IMR-90 (cell line): ENCODE data around the gene STXBP6. TPM values are rescaled to one million over a fixed set of nuclear protein-coding genes. Genes with fewer than 3 reads are reported as not detected.

ENCODE experiments used
- ATAC-seq: fragments of 200-7000 bp; cut with Tn5 transposase; 2 replicates; pipeline ENCODE4 v1.9.1; 2020; ENCODE audit warnings: low read depth, mild to moderate bottlenecking, moderate library complexity
- BruUV-seq: library from RNA; stranded (reverse); fragments of 400-500 nt; replicated peaks from 2 replicates; lab custom pipeline; 2021; lab: Mats Ljungman, UMichigan
- CTCF ChIA-PET: fragments of 300-600 bp; formaldehyde crosslinking; extraction: SDS; loops from one replicate; lab custom pipeline; 2021; ENCODE audit warnings: antibody characterized with exemption; lab: Yijun Ruan, JAX
- POLR2A ChIA-PET: fragments of 300-600 bp; sonication (Branson Sonifier 250); formaldehyde crosslinking; loops from one replicate; lab custom pipeline; 2022; ENCODE audit warnings: antibody characterized with exemption; ENCODE audit not compliant: unreplicated experiment; lab: Charles Lee
- DNase-seq: peaks from one replicate; pipeline ENCODE4 v3.0.0; 2013
- H2AFZ ChIP-seq: replicated peaks from 2 replicates; pipeline ENCODE3; 2013; ENCODE audit warnings: low read length, mild to moderate bottlenecking; ENCODE audit not compliant: poor library complexity
- H2AK5ac ChIP-seq: 2 replicates; pipeline ENCODE4 v1.6.1; 2013; ENCODE audit warnings: low read depth, low read length, inconsistent platforms
- H2AK9ac ChIP-seq: replicated peaks from 2 replicates; pipeline ENCODE3; 2013; ENCODE audit warnings: mild to moderate bottlenecking, low read depth, low read length, moderate library complexity; ENCODE audit not compliant: poor library complexity
- H2BK120ac ChIP-seq: 2 replicates; pipeline ENCODE4 v1.6.1; 2013; ENCODE audit warnings: low read depth, low read length, inconsistent platforms
- H2BK15ac ChIP-seq: 3 replicates; pipeline ENCODE4 v1.6.1; 2013; ENCODE audit warnings: low read depth, low read length, inconsistent platforms
- H2BK20ac ChIP-seq: 2 replicates; pipeline ENCODE4 v1.6.1; 2013; ENCODE audit warnings: low read depth, mild to moderate bottlenecking, inconsistent platforms, low read length, moderate library complexity
- H2BK5ac ChIP-seq: 2 replicates; pipeline ENCODE4 v1.6.1; 2013; ENCODE audit warnings: mild to moderate bottlenecking, low read depth, low read length, inconsistent platforms; ENCODE audit not compliant: poor library complexity, severe bottlenecking
- H3K14ac ChIP-seq: replicated peaks from 2 replicates; pipeline ENCODE4 v1.6.1; 2013; ENCODE audit warnings: low read depth, low read length, inconsistent platforms
- H3K18ac ChIP-seq: 2 replicates; pipeline ENCODE4 v1.6.1; 2013; ENCODE audit warnings: low read depth, low read length, control low read depth
- H3K23ac ChIP-seq: 2 replicates; pipeline ENCODE4 v1.6.1; 2013; ENCODE audit warnings: low read depth, low read length, inconsistent platforms
- H3K27ac ChIP-seq: 2 replicates; pipeline ENCODE4 v1.5.1; 2013; ENCODE audit warnings: mild to moderate bottlenecking, control low read depth, low read length; ENCODE audit not compliant: insufficient read depth
- H3K27me3 ChIP-seq: 2 replicates; pipeline ENCODE4 v1.6.1; 2013; ENCODE audit warnings: low read length; ENCODE audit not compliant: control insufficient read depth, insufficient read depth
- H3K36me3 ChIP-seq: 2 replicates; pipeline ENCODE4 v1.6.1; 2013; ENCODE audit warnings: low read length, mixed read lengths; ENCODE audit not compliant: control insufficient read depth, insufficient read depth
- H3K4ac ChIP-seq: 2 replicates; pipeline ENCODE4 v1.6.1; 2013; ENCODE audit warnings: low read depth, low read length, inconsistent platforms
- H3K4me1 ChIP-seq: 2 replicates; pipeline ENCODE4 v1.6.1; 2013; ENCODE audit warnings: low read length, mixed read lengths; ENCODE audit not compliant: control insufficient read depth, insufficient read depth
- H3K4me2 ChIP-seq: 2 replicates; pipeline ENCODE4 v1.6.1; 2013; ENCODE audit warnings: low read depth, mild to moderate bottlenecking, control low read depth, low read length, moderate library complexity
- H3K4me3 ChIP-seq: 2 replicates; pipeline ENCODE4 v1.5.1; 2013; ENCODE audit warnings: low read depth, mild to moderate bottlenecking, control low read depth, low read length, moderate library complexity; ENCODE audit not compliant: insufficient read depth
- H3K56ac ChIP-seq: 2 replicates; pipeline ENCODE4 v1.6.1; 2013; ENCODE audit warnings: low read length, inconsistent platforms; ENCODE audit not compliant: insufficient read depth; ENCODE audit errors: extremely low read depth
- H3K79me1 ChIP-seq, 2 experiments: 2 replicates each; pipeline ENCODE4 v1.6.1; 2013; ENCODE audit warnings: low read length in 2 of 2, inconsistent platforms in 1 of 2, low read depth in 1 of 2
- H3K9ac ChIP-seq: 2 replicates; pipeline ENCODE4 v1.6.1; 2013; ENCODE audit warnings: low read depth, low read length, control low read depth
- H3K9me1 ChIP-seq: 2 replicates; pipeline ENCODE4 v1.6.1; 2013; ENCODE audit warnings: low read length, inconsistent platforms; ENCODE audit not compliant: insufficient read depth
- H3K9me3 ChIP-seq: 2 replicates; pipeline ENCODE4 v1.6.1; 2013; ENCODE audit warnings: low read length; ENCODE audit not compliant: control insufficient read depth, insufficient read depth
- H4K20me1 ChIP-seq: 2 replicates; pipeline ENCODE4 v1.6.1; 2013; ENCODE audit warnings: low read length, inconsistent platforms; ENCODE audit not compliant: insufficient read depth
- H4K5ac ChIP-seq: 2 replicates; pipeline ENCODE4 v1.6.1; 2013; ENCODE audit warnings: mild to moderate bottlenecking, low read depth, low read length, control low read depth
- H4K8ac ChIP-seq, 2 experiments: 2 replicates each; pipeline ENCODE4 v1.6.1; 2013; ENCODE audit warnings: low read depth in 2 of 2, low read length in 2 of 2, control low read depth in 1 of 2, inconsistent platforms in 1 of 2
- H4K91ac ChIP-seq: 2 replicates; pipeline ENCODE4 v1.6.1; 2013; ENCODE audit warnings: low read depth, low read length, inconsistent platforms; ENCODE audit not compliant: insufficient read depth
- BHLHE40 ChIP-seq: fragments of 150-350 bp; IDR thresholded peaks from 2 replicates; pipeline ENCODE4 v1.6.1; 2016; ENCODE audit warnings: mild to moderate bottlenecking, low read depth, low read length
- NFE2L2 ChIP-seq: fragments of 150-350 bp; IDR thresholded peaks from 2 replicates; pipeline ENCODE4 v1.6.1; 2016; ENCODE audit warnings: low read depth, mild to moderate bottlenecking, low read length
- POLR2A ChIP-seq: IDR thresholded peaks from 2 replicates; pipeline ENCODE4 v1.6.1; 2012; ENCODE audit warnings: mild to moderate bottlenecking, low read depth, low read length
- WGBS, 2 experiments: methylation state at CpG; one replicate each; pipeline versions ENCODE4 v1.1.5 to v1.1.7; 2013; ENCODE audit warnings: missing lambda C conversion rate in 2 of 2; ENCODE audit not compliant: insufficient read length in 1 of 2; ENCODE audit errors: extremely low coverage in 2 of 2; 5-methylcytosine and 5-hydroxymethylcytosine counted together
- dilution Hi-C: fragments of 300-500 bp; cut with HindIII; formaldehyde crosslinking; loops from one replicate; pipeline ENCODE4 v1.14.3; 2018; ENCODE audit warnings: low sequenced_read_pairs; ENCODE audit not compliant: unreplicated experiment
- in situ Hi-C: fragments of 300-500 bp; cut with MboI; formaldehyde crosslinking; loops from 3 replicates; pipeline ENCODE4 v1.14.3; 2019; ENCODE audit warnings: low sequenced_read_pairs, inconsistent platforms, mixed read lengths
- intact Hi-C: fragments of 100-400 bp; cut with micrococcal nuclease; formaldehyde crosslinking; loops from 2 replicates; pipeline ENCODE4 v1.10.0; 2022
- polyA plus RNA-seq, 3 experiments: library from polyadenylated mRNA; depleted of rRNA; stranded (reverse); fragments of >200 nt; gene quantifications; 2 replicates each; pipeline ENCODE4 v1.2.3, GENCODE V29; 2012; ENCODE audit warnings: low replicate concordance in 1 of 3
- total RNA-seq: library from RNA; depleted of rRNA; stranded (reverse); fragments of >200 nt; gene quantifications from 2 replicates; pipeline ENCODE4 v1.2.3, GENCODE V29; 2012

STXBP6 gene
- total and polyA plus RNA-seq, 2 of the 4 experiments (the other 2 are of a cell fraction): 14.2 to 14.3 TPM

DNA sequence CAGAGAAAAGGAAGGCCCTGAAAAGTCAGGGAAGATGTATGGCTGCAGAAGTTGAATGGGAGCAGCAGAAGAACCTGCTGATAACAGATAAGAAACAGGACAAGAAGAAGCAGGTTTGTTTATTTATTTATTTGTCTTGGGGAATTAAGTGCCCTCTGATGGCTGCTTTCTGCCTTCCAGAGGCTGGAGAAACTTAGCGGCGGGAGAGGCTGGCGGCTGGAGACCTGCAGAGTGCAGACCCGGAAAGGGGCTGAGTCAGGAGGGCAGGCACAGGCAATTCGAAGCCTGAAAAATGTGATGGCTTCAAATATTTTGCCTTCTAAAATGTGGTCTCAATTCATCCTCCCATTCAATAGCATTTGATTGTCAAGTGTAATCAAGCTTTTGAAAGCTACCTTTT is 247.7 kb downstream of the STXBP6 start:
- H4K5ac ChIP-seq: no peak overlapping the region
- no peaks in the 10 kb centered on the region for H3K4me1 ChIP-seq
- H3K4me2 ChIP-seq: no peak overlapping the region
- ChIA-PET POLR2A (no interaction called here), CTCF (no interaction called here)
- no peak overlapping the region for H3K56ac ChIP-seq
- dilution Hi-C loops: no loop called here
- H2AFZ ChIP-seq: no peak overlapping the region
- no peak overlapping the region for H2BK20ac ChIP-seq
- H2BK5ac ChIP-seq: no peak overlapping the region
- H3K27me3 ChIP-seq: no peaks in the 10 kb centered on the region
- H2AK5ac ChIP-seq: no peak overlapping the region
- H3K9me1 ChIP-seq: no peaks in the 10 kb centered on the region
- in situ Hi-C loops: no loop called here
- WGBS, 2 experiments: no CpG with 5 or more reads among the region's 5 CpGs
- no peak overlapping the region for H2BK120ac ChIP-seq
- no peak for ATAC-seq
- H3K14ac ChIP-seq: no peak overlapping the region
- no peak overlapping the region for H3K18ac ChIP-seq
- H4K20me1 ChIP-seq: no peaks in the 10 kb centered on the region
- no peak overlapping the region for H4K8ac ChIP-seq
- H3K23ac ChIP-seq: no peak overlapping the region
- H3K4me3 ChIP-seq: no peak overlapping the region
- H4K91ac ChIP-seq: no peak overlapping the region
- no peak overlapping the region for H3K4ac ChIP-seq
- no peak overlapping the region for H3K27ac ChIP-seq
- H3K79me1 ChIP-seq: no peaks in the 10 kb centered on the region
- H3K36me3 ChIP-seq: no peaks in the 10 kb centered on the region
- intact Hi-C loops: no loop called here
- no peak overlapping the region for H3K9ac ChIP-seq
- H2BK15ac ChIP-seq: no peak overlapping the region
- TF ChIP-seq NFE2L2 (no peak), POLR2A (no peak), BHLHE40 (no peak)
- no peaks in the 10 kb centered on the region for H3K9me3 ChIP-seq
- H2AK9ac ChIP-seq: no peak overlapping the region
- BruUV-seq: no TSS peak
- no peak for DNase-seq
